Fibroblast of lung (primary cell): ENCODE measurements around the gene PBX4. TPM values are rescaled to one million over a fixed set of nuclear protein-coding genes. Genes with fewer than 3 reads are reported as not detected.

Source experiments
- DNase-seq, 2 donors: peaks; one replicate each; pipeline versions ENCODE4 v3.0.0 to v3.0.0-alpha.2; 2010; ENCODE audit warnings: low read depth in 2 of 2
- H2AFZ ChIP-seq: 2 replicates; pipeline ENCODE4 v1.5.1; 2012; ENCODE audit warnings: low read length, control low read depth, inconsistent platforms
- H3K27ac ChIP-seq: 2 replicates; pipeline ENCODE4 v1.5.1; 2011; ENCODE audit warnings: low read length, control low read depth; ENCODE audit not compliant: insufficient read depth
- H3K27me3 ChIP-seq: 2 replicates; pipeline ENCODE4 v1.5.1; 2011; ENCODE audit warnings: mild to moderate bottlenecking, low read length; ENCODE audit not compliant: control insufficient read depth, insufficient read depth
- H3K36me3 ChIP-seq: 2 replicates; pipeline ENCODE4 v1.5.1; 2011; ENCODE audit warnings: low read length; ENCODE audit not compliant: control insufficient read depth, insufficient read depth
- H3K4me1 ChIP-seq: 2 replicates; pipeline ENCODE4 v1.5.1; 2011; ENCODE audit warnings: low read length; ENCODE audit not compliant: control insufficient read depth, insufficient read depth; ENCODE audit errors: extremely low read depth
- H3K4me2 ChIP-seq: 2 replicates; pipeline ENCODE4 v1.5.1; 2011; ENCODE audit warnings: low read length, control low read depth; ENCODE audit not compliant: insufficient read depth; ENCODE audit errors: extremely low read depth
- H3K4me3 ChIP-seq, 4 experiments: fragments of 200-600 bp in 1 of 4; sonication (generic) in 1 of 4; replicated peaks in 1 of 4; 2 replicates each; pipeline ENCODE4 v1.5.1; 2011 to 2016; ENCODE audit warnings: low read length in 4 of 4, low read depth in 3 of 4, mild to moderate bottlenecking in 3 of 4, control low read depth in 2 of 4, inconsistent platforms in 1 of 4, mixed read lengths in 1 of 4; ENCODE audit not compliant: insufficient read depth in 1 of 4; ENCODE audit errors: control extremely low read depth in 1 of 4
- H3K79me2 ChIP-seq: 2 replicates; pipeline ENCODE4 v1.5.1; 2012; ENCODE audit warnings: mild to moderate bottlenecking, low read length, inconsistent platforms; ENCODE audit not compliant: control insufficient read depth, insufficient read depth
- H3K9ac ChIP-seq: 2 replicates; pipeline ENCODE4 v1.5.1; 2011; ENCODE audit warnings: mild to moderate bottlenecking, low read length, control low read depth; ENCODE audit not compliant: insufficient read depth
- H3K9me3 ChIP-seq: 2 replicates; pipeline ENCODE4 v1.5.1; 2012; ENCODE audit warnings: low read depth, low read length; ENCODE audit not compliant: control insufficient read depth, insufficient read depth
- H4K20me1 ChIP-seq: 2 replicates; pipeline ENCODE4 v1.5.1; 2011; ENCODE audit warnings: low read length; ENCODE audit not compliant: control insufficient read depth, insufficient read depth; ENCODE audit errors: extremely low read depth
- EZH2 ChIP-seq: IDR thresholded peaks from 2 replicates; pipeline ENCODE4 v1.5.1; 2012; ENCODE audit warnings: low read length, control low read depth, mild to moderate bottlenecking; ENCODE audit errors: missing control alignments
- polyA plus RNA-seq, 2 donors: library from polyadenylated mRNA; depleted of rRNA in 1 of 2; stranded (reverse) in 1 of 2; unstranded in 1 of 2; fragments of >200 nt; gene quantifications; 2 replicates each; pipeline ENCODE4 v1.2.1, GENCODE V29; 2011 to 2012; ENCODE audit warnings: missing spikeins in 1 of 2
- total RNA-seq: library from RNA; depleted of rRNA; stranded (reverse); fragments of >200 nt; gene quantifications from 2 replicates; pipeline ENCODE4 v1.2.1, GENCODE V29; 2014
- TF ChIP-seq, protein P1 (sequence below), 2 donors: IDR thresholded peaks in 1 of 2; conservative IDR thresholded peaks in 1 of 2; 1 replicate in 1 of 2; 2 replicates in 1 of 2; pipeline ENCODE4 v1.5.1; 2011 to 2012; ENCODE audit warnings: low read length in 2 of 2, control low read depth in 1 of 2, inconsistent platforms in 1 of 2, low read depth in 1 of 2, mild to moderate bottlenecking in 1 of 2

PBX4 gene
- total and polyA plus RNA-seq, 2 donors (not counting 1 experiment from before 2014, with no cell fraction given) = 0.39 to 1.7 TPM

DNA sequence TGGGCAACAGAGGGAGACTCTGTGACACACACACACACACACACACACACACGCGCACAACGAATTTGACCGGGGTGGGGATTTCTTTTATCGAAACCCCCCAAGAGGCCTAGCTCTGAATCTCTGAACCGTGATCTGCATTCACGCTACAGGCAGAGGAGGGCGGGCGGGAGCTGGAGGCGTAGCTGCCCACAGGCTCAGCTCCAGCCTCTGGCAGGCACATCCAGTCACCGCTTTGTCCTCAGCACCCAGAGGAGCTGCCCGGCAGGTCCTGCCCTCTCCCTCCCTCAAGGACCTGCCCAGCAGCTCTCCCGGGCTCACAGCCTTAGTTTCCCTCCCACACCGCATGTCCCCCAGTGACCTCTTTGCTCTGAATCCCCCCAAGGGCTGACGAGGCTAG, 60.4 kb downstream of the PBX4 start:
- TF ChIP-seq EZH2 = no peak
- TF ChIP-seq, protein P1, sequence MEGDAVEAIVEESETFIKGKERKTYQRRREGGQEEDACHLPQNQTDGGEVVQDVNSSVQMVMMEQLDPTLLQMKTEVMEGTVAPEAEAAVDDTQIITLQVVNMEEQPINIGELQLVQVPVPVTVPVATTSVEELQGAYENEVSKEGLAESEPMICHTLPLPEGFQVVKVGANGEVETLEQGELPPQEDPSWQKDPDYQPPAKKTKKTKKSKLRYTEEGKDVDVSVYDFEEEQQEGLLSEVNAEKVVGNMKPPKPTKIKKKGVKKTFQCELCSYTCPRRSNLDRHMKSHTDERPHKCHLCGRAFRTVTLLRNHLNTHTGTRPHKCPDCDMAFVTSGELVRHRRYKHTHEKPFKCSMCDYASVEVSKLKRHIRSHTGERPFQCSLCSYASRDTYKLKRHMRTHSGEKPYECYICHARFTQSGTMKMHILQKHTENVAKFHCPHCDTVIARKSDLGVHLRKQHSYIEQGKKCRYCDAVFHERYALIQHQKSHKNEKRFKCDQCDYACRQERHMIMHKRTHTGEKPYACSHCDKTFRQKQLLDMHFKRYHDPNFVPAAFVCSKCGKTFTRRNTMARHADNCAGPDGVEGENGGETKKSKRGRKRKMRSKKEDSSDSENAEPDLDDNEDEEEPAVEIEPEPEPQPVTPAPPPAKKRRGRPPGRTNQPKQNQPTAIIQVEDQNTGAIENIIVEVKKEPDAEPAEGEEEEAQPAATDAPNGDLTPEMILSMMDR (conservative IDR thresholded peaks at IDR 0.05 in 1 of 2, IDR thresholded peaks at IDR 0.05 in 1 of 2; ENCODE audit: low read depth in 1 of 2, low read length in 2 of 2) = no peak
- Histone ChIP-seq H3K9ac (no peak overlapping the region), H3K79me2 (no peaks in the 10 kb centered on the region), H3K27me3 (no peaks in the 10 kb centered on the region), H3K9me3 (no peaks in the 10 kb centered on the region), H3K4me2 (no peak overlapping the region), H2AFZ (no peak overlapping the region), H3K4me1 (no peaks in the 10 kb centered on the region), H4K20me1 (no peaks in the 10 kb centered on the region), H3K27ac (no peak overlapping the region), H3K36me3 (no peaks in the 10 kb centered on the region), H3K4me3 (no peak overlapping the region)
- DNase-seq = no peak

DNA sequence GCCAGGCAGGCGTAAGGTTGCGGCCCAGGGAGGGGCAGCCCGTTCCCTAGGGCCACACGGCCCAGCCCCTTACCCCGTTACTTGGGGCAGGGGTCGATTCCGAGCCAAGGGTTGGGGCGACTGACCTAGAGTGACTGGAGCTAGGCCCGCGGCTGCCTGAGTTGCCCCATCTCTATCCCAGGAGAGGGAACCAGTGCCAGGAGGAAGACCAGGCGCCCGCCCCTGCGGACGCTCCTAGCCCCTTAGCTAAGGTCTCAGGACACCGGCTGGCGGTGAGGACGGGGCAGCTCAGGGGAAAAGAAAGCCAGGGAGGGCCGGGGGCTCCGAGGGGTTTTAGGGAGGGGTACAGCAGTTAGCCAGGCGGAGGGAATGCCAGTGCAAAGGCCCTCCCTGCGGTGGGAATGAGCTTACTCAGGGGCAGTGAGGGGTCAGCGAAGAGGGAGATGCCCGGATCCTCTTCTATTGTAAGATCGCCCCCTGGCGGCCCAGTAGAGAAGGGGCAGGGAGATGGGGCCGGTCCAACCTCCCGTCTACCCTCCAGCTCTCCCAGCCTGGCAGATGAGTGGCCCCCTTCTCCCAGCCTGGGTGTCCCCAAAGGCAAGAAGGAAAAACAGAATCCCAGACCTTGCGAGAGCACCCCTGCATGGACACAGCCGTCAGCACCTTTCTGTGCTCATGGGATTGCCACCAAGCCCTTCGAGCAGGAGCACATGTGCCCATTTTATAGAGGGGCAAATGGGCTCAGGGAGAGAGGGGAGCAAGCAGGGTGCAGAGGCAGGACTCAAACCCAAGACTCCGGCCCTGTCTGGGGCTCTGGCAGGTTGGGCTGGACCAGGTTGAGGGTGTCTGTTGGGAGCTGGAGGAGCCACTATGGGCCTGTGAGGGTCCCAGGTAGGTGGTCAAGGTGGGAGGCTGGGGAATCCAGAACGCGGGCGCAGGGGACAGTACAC, 64.1 kb downstream of the PBX4 start:
- Histone ChIP-seq H3K4me1 (no peaks in the 10 kb centered on the region), H3K27ac (no peak overlapping the region), H3K79me2 (no peaks in the 10 kb centered on the region), H4K20me1 (no peaks in the 10 kb centered on the region), H3K4me3 (no peak overlapping the region), H3K4me2 (no peak overlapping the region), H3K27me3 (no peaks in the 10 kb centered on the region), H3K36me3 (no peaks in the 10 kb centered on the region), H3K9me3 (no peaks in the 10 kb centered on the region), H2AFZ (no peak overlapping the region), H3K9ac (no peak overlapping the region)
- TF ChIP-seq, protein P1 (conservative IDR thresholded peaks at IDR 0.05 in 1 of 2, IDR thresholded peaks at IDR 0.05 in 1 of 2; ENCODE audit: low read depth in 1 of 2, low read length in 2 of 2) = peak; percentile 50 to 75
- no peak for TF ChIP-seq EZH2
- peak; percentile 35 to 36 for DNase-seq

DNA sequence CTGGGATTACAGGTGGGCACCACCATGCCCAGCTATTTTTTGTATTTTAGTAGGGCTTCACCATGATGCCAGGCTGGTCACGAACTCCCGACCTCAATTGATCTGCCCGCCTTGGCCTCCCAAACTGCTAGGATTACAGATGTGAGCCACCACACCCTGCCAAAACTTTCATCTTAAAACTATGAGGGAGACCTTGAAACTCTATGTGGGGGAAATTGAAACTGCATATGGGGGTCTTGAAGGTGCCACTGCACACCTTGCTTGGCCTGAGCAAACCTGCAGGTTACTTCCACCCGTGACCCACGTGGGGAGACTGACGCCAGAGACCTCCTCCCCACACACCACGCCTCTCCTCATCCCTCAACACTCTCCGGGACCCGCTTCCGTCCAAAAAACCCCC, 64.8 kb downstream of the PBX4 start:
- Histone ChIP-seq H2AFZ (no peak overlapping the region), H3K4me1 (no peaks in the 10 kb centered on the region), H3K9ac (no peak overlapping the region), H3K36me3 (no peaks in the 10 kb centered on the region), H3K9me3 (no peaks in the 10 kb centered on the region), H3K4me2 (no peak overlapping the region), H3K79me2 (no peaks in the 10 kb centered on the region), H4K20me1 (no peaks in the 10 kb centered on the region), H3K27ac (no peak overlapping the region), H3K4me3 (no peak overlapping the region), H3K27me3 (peaks cover 4% of the 10 kb centered on the region)
- no peak for DNase-seq
- TF ChIP-seq, protein P1 (conservative IDR thresholded peaks at IDR 0.05 in 1 of 2, IDR thresholded peaks at IDR 0.05 in 1 of 2; ENCODE audit: low read depth in 1 of 2, low read length in 2 of 2) = no peak
- no peak for TF ChIP-seq EZH2
